IMR-90 (cell line): ENCODE measurements around the gene C3orf18.

Experiments used
- MAFK ChIP-seq: IDR thresholded peaks from 2 replicates; pipeline ENCODE4 v1.6.1; 2012; ENCODE audit warnings: low read depth, low read length, improper control_type of control experiment
- MAZ ChIP-seq: IDR thresholded peaks from 2 replicates; pipeline ENCODE4 v1.6.1; 2012; ENCODE audit warnings: low read depth, mild to moderate bottlenecking, low read length, improper control_type of control experiment, moderate library complexity, borderline replicate concordance
- NFE2L2 ChIP-seq: fragments of 150-350 bp; IDR thresholded peaks from 2 replicates; pipeline ENCODE4 v1.6.1; 2016; ENCODE audit warnings: low read depth, mild to moderate bottlenecking, low read length
- POLR2A ChIP-seq: IDR thresholded peaks from 2 replicates; pipeline ENCODE4 v1.6.1; 2012; ENCODE audit warnings: mild to moderate bottlenecking, low read depth, low read length
- RAD21 ChIP-seq: IDR thresholded peaks from 2 replicates; pipeline ENCODE4 v1.6.1; 2012; ENCODE audit warnings: low read length, improper control_type of control experiment
- RFX5 ChIP-seq: IDR thresholded peaks from 2 replicates; pipeline ENCODE4 v1.8.0; 2012; ENCODE audit warnings: low read depth, mild to moderate bottlenecking, low read length, moderate library complexity
- SMC3 ChIP-seq: fragments of 150-350 bp; IDR thresholded peaks from 2 replicates; pipeline ENCODE4 v1.6.1; 2016; ENCODE audit warnings: low read depth, mild to moderate bottlenecking, antibody characterized with exemption, low read length, moderate library complexity
- TF ChIP-seq, protein P1 (sequence below): conservative IDR thresholded peaks from 2 replicates; pipeline ENCODE4 v1.5.1; 2012; ENCODE audit warnings: mild to moderate bottlenecking, low read depth, low read length, improper control_type of control experiment

DNA sequence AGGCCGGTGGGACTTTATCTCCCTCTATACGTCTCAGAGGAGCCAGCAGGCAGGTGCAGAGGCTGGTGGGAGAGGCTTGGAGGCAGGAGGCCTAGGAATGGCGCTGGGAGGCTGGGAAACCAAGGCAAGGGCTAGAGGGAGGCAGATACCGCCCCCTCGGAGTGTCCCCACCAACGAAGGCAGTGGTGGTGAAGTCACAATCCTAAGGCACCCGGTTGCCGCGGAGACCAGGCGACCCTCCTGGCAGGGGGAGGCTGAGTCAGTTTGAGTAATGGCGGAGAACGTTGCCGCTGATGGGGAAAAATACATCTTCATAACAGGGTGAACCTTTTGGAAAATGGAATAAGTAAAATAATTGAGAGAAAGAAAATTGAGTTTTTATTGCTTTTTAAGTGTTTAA lies 34.2 kb downstream of the C3orf18 start:
- TF ChIP-seq, protein P1, sequence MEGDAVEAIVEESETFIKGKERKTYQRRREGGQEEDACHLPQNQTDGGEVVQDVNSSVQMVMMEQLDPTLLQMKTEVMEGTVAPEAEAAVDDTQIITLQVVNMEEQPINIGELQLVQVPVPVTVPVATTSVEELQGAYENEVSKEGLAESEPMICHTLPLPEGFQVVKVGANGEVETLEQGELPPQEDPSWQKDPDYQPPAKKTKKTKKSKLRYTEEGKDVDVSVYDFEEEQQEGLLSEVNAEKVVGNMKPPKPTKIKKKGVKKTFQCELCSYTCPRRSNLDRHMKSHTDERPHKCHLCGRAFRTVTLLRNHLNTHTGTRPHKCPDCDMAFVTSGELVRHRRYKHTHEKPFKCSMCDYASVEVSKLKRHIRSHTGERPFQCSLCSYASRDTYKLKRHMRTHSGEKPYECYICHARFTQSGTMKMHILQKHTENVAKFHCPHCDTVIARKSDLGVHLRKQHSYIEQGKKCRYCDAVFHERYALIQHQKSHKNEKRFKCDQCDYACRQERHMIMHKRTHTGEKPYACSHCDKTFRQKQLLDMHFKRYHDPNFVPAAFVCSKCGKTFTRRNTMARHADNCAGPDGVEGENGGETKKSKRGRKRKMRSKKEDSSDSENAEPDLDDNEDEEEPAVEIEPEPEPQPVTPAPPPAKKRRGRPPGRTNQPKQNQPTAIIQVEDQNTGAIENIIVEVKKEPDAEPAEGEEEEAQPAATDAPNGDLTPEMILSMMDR: no peak
- no peak for TF ChIP-seq RAD21
- TF ChIP-seq MAFK: no peak
- no peak for TF ChIP-seq POLR2A
- TF ChIP-seq MAZ: no peak
- no peak for TF ChIP-seq SMC3
- TF ChIP-seq NFE2L2: no peak
- TF ChIP-seq RFX5: no peak
